HG03025 (cell line): Measurements from ENCODE around the gene FAAP20.

Source experiments
- ATAC-seq: cut with Tn5 transposase; IDR thresholded peaks from one replicate; pipeline ENCODE4 v1.9.1; 2021; ENCODE audit warnings: mild to moderate bottlenecking, moderate library complexity; ENCODE audit not compliant: unreplicated experiment, low FRiP score

The FAAP20 gene

GRCh38 chr1:2212532-2213491 is 18.2 kb upstream of the FAAP20 start:
- ATAC-seq: no peak

- no peak for ATAC-seq
These were observed 17.6 kb upstream of the FAAP20 start for GRCh38 chr1:2212274-2212531.

- no peak for ATAC-seq
These were observed 16.2 kb upstream of the FAAP20 start for GRCh38 chr1:2210786-2211185.

GRCh38 chr1:2210084-2210653 is 15.6 kb upstream of the FAAP20 start:
- ATAC-seq: no peak

- ATAC-seq: no peak
These were observed 15.0 kb upstream of the FAAP20 start for GRCh38 chr1:2209400-2210083.

- ATAC-seq: no peak
These were observed 14.0 kb upstream of the FAAP20 start for GRCh38 chr1:2208309-2209239.

- no peak for ATAC-seq
These were observed 12.4 kb upstream of the FAAP20 start for GRCh38 chr1:2206813-2207487.

GRCh38 chr1:2205191-2205952 is 10.8 kb upstream of the FAAP20 start:
- peak; percentile 55 for ATAC-seq

GRCh38 chr1:2204415-2205190 is 10.0 kb upstream of the FAAP20 start:
- ATAC-seq: no peak

- no peak for ATAC-seq
These were observed 9.3 kb upstream of the FAAP20 start for GRCh38 chr1:2203671-2204414.

- ATAC-seq: no peak
These were observed 8.4 kb upstream of the FAAP20 start for GRCh38 chr1:2202843-2203601.

GRCh38 chr1:2202008-2202575 is 7.5 kb upstream of the FAAP20 start:
- no peak for ATAC-seq

GRCh38 chr1:2201062-2201461 is 6.5 kb upstream of the FAAP20 start:
- no peak for ATAC-seq

GRCh38 chr1:2200308-2200943 is 5.9 kb upstream of the FAAP20 start:
- ATAC-seq: no peak

GRCh38 chr1:2199042-2199810 is 4.7 kb upstream of the FAAP20 start:
- ATAC-seq: no peak

- ATAC-seq: no peak
These were observed 4.0 kb upstream of the FAAP20 start for GRCh38 chr1:2198571-2198970.
